GM18907 (cell line): ENCODE data around the gene TUBB4A.

Source experiments
- ATAC-seq: cut with Tn5 transposase; IDR thresholded peaks from one replicate; pipeline ENCODE4 v1.9.1; 2021; ENCODE audit warnings: mild to moderate bottlenecking, moderate library complexity; ENCODE audit not compliant: unreplicated experiment

Gene TUBB4A

DNA sequence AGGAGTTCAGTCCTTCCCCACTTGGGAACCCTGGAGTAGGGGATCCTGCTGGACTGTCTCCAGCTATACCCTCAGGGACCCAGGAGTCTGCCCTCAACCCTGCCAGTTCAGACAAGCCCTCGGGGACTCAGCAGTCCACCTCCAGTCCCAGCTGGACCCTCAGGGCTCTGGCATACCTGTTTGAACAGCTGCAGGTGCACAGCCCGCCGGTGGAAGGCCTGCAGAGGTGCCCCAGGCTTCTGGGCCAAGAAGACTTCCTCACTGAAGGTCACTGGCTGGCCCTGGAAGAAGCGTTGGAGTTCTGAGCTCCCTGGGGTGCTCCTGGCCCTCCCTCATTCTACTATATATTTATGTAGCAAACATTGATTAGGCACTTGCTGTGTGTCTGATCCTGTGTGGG lies 29.4 kb downstream of the TUBB4A start:
- no peak for ATAC-seq

DNA sequence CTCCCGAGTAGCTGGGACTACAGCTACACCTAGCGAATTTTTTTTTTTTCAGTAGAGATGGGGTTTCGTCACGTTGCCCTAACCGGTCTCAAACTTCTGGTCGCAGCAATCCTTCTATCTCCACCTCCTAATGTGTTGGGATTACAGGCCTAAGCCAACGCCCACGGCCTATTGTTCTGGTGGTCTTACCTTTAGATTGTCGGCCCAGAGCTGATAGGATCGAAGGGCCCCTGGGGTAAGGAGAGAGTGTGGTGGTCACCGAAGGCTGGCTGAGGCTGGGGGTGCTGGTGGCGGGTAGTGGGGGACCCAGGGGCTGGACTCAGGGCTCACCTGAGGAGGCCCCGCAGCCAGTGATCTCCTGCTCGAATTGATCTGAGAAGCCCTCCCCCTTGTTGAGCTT lies 31.0 kb downstream of the TUBB4A start:
- ATAC-seq = no peak

DNA sequence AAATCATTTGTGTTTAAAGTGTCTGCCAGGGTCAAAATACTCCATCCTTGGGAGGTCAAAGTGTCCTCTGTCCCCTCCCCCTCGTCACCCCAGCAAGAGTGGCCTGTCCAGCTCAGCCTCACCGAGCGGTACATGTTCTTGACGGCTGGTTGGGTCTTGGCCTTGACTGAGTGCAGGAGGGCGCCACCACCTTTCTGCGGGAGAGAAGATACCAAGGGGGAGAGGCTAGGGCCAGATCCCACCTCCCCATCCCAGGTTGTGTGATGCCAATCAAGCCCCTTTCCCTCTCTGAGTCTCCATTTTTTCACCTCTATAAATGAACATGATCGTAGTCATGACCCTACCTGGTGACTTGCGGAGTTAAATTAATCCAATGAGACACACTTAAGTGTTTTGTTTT lies 31.9 kb downstream of the TUBB4A start:
- no peak for ATAC-seq

DNA sequence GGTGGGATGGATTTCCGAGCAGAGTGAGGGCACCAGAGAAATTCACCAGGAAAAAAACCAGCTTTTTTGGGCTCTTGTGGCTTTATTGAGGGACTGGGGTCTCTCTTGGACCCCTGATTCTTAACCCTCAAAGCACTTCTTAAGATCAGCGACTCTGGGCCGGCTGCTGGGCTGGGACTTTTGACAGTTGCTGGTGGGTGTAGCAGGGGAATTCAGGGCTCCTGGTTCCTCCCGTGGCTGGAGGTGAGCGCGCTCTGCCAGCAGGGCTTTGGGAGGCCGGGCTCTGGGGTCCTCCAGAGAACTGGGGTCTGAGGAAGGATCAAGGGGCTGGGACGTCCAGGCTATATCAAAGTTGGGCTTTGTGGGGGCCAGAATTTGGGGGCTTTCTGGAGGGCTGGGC lies 34.7 kb downstream of the TUBB4A start:
- no peak for ATAC-seq

DNA sequence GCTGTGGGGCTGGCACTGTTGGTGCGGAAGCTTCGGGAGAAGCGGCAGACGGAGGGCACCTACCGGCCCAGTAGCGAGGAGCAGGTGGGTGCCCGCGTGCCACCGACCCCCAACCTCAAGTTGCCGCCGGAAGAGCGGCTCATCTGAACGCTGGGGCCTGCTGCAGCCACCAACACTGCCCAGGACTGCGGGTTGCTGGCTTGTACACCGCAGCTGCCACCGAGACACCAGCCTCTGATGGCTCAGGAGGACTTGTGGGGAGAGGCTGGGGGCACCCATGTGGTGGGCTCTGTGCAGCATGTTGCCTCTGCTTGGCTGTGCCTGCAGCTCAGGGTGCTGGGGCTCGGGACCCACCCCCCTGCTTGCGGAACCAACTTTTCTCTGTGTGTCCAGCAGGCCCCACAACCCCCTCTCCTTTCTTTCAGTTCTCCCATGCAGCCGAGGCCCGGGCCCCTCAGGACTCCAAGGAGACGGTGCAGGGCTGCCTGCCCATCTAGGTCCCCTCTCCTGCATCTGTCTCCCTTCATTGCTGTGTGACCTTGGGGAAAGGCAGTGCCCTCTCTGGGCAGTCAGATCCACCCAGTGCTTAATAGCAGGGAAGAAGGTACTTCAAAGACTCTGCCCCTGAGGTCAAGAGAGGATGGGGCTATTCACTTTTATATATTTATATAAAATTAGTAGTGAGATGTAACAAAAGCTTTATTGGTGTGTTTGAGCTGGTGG lies 35.4 kb downstream of the TUBB4A start:
- no peak for ATAC-seq

DNA sequence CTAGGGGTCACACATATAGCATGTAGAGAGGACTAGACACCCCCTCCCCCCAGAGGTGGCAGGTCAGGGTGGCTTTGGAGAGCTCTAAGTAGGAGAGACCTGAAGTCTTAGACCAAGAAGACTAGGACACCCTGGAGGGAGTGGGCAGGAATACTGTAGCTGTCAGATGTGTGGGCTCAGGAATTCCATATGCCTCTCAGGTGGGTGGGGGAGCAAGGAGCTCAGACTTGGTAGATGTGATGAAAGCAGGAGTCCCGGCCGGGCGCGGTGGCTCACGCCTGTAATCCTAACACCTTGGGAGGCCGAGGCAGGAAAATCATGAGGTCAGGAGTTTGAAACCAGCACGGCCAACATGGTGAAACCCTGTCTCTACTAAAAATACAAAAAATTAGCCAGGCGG lies 36.4 kb downstream of the TUBB4A start:
- ATAC-seq = no peak

DNA sequence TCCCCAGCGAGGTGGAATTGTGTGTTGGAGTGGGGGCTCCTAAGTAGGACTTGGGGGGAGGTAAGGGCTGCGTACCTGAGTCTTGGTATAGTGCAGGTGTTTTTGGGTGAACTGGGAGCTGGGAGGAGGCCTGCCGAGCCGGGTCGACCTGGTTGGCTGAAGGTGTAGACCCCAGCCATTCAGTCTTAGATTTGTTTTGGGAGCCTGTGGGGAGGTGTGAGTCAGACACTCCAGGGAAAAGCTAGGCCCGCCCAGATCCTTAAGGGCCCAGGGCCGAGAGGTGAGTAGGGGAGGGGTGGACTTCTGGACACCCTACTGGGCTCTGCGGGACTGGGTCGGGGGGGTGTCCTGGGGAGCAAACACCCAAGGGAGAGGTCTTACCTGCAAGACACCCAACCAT lies 37.1 kb downstream of the TUBB4A start:
- no peak for ATAC-seq

DNA sequence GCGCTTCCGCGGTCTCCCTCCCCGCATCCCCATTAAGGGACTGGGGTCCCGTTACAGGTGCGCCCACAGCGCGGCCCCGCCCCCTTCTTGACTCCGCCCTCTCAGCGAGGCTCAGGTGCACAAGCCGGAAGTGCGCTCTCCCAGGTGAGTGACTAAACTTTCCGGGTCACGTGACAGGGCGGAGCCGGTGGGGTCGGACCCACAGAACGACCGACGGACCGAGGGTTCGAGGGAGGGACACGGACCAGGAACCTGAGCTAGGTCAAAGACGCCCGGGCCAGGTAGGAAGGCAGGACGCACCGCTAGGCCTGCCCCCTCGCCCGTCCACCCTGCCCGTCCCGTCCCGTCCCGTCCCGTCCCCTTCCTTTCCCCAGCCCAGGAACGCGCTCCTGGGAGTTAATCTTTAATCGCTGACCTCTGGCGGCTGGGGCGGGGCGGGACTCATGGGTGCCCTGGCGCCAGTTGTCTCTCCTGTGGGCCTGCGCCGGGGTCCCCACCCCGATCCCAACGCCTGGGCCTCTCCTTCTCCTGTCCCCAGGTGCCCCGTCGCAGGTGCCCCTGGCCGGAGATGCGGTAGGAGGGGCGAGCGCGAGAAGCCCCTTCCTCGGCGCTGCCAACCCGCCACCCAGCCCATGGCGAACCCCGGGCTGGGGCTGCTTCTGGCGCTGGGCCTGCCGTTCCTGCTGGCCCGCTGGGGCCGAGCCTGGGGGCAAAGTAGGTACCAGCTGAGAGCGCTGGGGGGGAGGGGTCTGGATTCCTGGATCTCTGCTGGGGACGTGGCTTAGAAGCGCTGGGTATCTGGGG lies 37.8 kb downstream of the TUBB4A start, which contains the start of gene CRB3:
TSS of gene CRB3 (plus strand) at position 202 of the 804 bp plus-strand sequence. CDS start at position 633, 431 bp downstream.
- ATAC-seq = no peak

DNA sequence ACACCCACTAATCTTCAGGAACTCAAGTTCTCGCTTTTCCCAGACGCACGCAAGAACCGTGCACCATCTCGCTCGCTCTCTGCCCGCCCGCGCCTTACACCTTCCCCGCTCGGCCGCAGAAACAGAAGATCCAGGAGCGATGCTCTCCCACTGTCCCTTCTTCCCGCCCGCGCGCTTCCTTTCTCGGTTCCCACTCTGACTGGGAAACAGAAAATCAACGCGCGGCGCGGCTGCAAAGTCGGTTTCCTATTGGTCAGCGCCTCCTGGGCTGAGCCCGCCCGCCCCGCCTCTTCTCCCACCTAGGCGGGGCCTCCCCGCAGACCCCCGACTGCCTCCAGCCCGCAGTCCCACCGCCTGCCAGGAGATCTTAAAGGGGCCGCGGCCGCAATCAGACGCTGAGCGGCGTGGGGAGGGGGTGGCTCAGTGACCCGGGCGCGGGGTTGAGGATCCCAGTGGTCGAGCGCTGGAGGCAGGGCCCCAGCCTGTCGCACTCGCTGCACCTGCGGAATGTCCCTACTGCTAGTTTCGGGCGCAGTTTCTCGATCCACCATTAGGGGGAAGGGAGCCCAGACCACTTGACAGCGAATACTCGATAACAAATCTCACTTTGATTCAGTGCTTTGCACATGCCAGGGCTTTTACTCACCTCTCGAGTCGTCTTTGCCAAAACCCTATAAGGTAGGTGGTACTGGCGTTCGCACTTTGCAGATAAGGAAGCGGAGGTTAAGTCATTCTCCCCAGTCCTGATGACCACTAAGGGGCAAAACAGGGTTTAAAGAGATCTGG lies 41.8 kb downstream of the TUBB4A start:
- peak; percentile 78 for ATAC-seq

DNA sequence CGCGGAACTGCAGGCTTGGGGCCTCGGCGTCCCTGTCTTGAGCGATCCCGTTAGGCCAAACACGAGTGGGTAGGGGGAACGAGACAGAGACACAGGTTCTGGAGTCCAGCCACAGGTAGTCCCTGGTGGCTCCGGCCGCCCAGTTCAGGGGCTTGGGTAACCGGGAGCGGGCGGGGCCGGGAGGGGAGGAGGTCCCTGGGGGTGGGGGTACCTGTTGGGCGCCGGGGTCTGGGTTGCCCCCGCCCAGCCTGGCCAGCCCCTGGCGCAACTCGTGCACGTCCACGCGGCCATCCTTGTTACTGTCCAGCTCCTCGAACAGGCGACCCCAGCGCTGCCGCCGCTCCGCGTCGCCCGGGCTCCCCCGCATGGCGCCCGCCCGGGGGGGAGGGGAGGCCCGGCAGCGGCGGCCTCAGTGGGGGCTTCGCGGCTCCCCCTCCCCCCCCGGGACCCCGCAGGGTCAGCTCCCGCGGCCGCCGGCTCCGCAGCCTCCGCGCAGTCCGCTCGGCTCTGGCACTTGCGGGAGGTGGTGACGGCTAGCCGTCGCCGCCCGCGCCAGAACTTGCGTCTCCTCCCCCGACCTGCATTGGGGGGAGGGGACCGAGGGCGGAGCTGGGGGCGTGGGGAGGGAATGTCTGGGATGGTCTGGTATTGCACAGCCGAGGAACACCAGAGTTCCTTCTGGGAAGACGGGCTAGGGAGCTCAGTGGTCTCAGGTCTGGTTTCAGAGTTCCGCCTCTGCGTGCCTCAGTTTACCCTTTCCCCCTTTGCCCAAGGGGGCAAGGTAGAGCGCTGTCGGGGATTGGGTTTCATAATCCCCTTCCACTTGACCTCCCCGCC lies 42.6 kb downstream of the TUBB4A start, which contains the start of gene SLC25A23:
TSS of gene SLC25A23 (minus strand) at position 531 of the 837 bp plus-strand sequence. CDS start at position 367, 164 bp downstream.
- ATAC-seq = peak; percentile 38

DNA sequence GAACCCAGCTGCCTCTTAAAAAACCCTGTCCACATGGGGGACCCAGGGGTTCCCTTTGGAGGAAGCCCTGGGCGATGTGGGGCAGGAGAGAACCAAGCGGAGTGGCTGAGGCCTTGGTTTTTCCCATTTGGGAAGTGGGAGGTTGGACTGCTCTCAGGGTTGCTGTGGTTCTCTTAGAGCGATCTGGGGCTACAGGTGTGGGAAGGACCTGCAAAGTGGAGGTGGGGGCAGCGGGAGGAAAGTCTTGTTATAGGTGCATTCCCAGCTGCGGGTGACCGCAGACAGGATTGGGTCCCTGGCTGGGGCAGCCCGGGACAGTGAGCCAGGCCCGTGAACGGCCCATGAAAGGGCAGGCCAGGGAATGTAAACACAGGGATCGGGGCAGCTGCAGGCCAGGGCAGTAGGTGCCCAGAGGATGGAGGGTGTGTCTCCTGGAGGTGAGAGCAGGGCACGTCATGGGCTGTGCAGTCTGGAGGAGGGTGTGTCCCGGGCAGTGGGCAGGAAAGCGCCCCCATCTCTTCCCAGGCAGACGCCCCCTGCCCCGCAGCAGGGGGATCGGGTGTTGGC lies 43.3 kb downstream of the TUBB4A start:
- no peak for ATAC-seq

DNA sequence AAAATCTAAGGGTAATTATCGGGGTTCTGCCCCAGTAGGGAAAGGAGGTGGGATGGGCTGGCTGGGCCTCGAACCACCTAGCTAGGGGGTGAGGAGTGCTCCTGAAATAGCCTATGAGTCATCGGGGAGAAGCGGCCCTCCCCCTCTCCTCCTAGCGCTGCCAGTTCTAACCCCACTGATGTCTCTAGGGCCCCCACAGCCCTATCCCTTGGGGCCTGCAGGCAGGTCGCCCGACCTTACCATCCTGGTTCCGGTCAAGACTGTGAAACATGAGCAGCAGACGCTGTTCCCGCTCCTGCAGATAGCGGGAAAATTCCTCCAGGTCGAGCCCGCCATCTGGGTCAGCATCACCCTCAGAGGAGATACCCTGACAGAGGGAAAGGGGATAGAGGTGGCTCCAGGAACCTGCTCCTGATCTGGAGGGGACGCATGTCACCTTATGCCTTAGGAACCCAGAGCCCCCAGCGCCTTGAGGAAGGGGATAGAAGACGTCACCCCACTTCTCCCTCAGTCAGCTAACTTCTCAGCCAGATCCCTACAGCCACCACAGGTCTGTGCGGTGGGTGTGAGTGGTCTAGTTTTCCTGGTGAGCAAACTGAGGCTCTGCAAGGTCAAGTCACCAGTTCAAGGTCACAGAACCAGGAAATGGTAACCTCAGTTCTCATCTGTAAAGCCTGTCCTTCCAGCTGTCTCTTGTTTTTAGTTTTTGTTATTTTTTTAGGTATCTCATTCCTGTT lies 44.0 kb downstream of the TUBB4A start:
- no peak for ATAC-seq

DNA sequence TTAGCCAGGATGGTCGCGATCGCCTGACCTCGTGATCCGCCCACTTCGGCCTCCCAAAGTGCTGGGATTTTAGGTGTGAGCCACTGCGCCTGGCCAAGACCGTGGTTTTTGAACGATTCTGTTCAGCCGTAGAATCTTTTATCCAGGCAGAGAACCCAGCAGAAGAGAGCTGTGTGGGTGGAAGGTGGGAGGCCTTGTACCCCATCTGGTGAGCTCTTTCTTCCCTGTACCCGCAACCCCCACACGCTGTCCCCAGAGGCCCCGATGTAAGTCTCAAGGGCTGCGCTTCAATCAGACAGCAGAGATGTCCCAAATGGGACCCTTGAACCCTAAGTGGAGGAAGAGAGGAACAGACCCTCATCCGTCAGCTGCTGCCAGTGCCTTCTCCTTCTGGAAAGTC lies 46.2 kb downstream of the TUBB4A start:
- no peak for ATAC-seq

DNA sequence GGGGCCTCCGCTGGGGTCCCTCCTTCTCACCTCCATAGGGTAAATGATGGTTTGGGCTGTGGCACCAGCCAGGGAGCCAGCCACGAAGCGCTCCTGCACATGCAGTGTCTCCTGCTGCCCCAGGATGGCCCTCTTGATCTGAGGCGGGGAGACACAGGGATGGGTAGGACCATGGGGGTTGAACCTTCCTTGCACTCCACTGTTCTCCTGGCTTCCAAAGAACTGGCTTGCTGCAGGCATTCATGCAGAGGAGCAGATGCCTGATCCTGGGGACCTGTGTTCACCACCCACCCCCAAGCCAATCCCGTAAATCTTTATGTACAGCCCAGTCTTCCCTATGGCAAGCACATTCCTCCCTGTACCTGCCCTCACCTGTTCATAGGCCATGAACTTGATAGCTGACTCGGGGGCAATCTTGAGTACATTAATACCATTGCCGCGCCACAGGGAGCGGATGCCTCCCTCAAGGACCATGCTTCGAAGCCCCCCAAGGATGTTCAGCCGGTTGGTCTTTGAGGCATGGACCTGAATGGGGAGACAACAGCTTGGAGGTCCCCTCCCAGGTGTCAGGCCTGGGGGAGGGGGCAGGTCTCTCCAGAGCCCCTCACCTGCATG lies 48.1 kb downstream of the TUBB4A start:
- ATAC-seq = no peak

DNA sequence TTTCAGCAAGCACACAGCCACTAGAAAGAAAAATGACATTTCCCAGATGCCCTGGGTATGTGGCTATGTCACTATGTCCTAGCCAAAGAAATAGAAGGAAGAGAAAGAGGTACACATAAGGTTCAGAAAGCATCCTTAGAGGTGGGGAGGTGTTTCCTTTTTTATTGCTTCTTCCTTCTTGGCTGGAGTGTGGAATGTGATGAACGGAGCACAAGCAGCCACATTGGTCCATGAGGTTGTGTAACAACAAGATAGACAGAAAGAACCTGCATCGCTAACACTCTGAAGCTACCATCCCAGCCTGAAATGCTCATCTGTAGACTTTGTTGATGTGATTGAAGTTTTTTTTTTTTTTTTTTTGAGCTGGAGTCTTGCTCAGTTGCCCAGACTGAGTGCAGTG lies 49.2 kb downstream of the TUBB4A start:
- ATAC-seq = no peak

DNA sequence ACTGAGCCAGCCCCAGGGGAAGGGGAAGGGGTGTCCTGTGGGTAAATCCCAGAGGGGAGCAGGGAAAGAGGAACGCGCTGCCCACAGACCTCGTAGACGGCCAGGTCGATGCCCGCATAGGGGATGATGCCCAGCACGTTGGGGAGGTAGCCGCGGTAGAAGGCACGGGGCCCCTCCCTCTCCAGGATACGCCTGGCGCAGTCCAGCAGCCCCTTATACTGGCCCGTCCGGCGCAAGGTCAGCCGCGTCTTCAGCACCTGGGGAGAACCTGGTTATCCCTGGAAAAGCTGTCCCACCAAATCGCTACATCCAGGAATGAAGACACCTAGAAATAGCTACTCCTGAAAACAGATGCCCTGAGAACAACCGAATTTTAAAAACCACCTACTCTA lies 49.9 kb downstream of the TUBB4A start:
- no peak for ATAC-seq

DNA sequence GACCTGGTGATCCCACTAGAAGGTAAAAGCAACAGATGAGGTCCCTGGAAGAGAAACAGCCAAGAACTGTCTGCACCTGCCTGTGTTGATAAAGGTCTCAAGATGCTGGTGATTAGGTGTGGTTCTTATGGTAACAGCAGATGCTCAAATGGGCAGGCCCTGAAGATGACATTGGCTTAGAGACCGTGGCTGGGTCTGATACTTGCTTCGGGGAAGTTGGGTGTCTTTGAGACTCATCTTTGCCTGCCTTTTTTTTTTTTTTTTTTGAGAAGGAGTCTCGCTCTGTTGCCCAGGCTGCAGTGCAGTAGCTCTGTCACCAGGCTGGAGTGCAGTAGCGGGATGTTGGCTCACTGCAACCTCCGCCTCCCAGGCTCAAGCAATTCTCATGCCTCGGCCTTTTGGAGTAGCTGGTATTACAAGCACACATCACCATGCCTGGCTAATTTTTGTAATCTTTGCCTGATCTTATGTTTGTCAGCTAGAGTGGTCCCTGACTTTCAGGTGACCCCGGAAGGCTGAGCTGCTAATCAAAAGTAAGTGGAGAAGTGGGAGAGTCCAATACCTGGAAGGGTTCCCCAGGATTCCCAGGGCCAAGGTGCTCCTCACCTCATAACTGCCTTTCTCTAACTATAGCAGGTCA lies 50.4 kb downstream of the TUBB4A start:
- no peak for ATAC-seq

DNA sequence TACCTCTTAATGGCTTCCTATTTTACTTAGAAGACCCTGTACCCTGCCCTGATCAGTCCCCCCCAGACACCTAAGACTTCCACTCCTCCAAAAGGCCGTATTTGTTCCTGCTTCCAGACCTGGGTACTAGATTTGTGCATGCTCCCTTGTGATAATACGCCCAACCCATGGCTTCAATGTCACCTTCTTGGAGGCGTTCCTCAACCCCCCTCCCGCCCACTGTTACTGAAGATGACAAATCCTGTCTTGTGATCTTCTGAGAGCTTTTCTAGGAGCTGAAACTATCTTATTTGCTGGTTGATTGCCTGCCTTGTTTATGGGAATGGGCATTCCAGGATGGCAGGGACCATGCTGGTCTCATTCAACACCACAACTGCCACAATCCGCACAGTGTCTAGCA lies 51.9 kb downstream of the TUBB4A start:
- ATAC-seq = no peak

DNA sequence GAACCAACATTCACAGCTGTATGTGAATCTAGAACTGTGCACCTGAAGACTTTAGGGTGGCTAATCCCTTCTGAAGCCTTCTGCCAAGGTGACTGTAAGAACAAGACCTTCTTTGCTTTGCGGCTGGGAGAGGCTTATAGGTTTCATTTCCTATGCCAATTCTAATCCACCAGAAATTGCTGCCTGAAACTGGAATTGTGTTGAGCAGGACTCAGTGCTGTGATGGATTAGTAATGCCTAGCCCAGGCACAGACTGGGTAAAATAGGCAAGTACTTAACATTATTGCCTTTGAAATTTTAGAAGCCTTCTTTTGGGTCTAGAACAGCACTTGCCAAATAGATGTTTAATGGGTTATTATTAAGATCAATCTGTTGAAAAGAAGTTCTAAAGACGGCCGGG lies 54.1 kb downstream of the TUBB4A start:
- no peak for ATAC-seq
